Epithelial cell of esophagus (primary cell): ENCODE measurements around the gene INA.

Experiments used
- DNase-seq: peaks from one replicate; pipeline ENCODE4 v3.0.0; 2010; ENCODE audit warnings: low read depth
- H3K4me3 ChIP-seq: 2 replicates; pipeline ENCODE4 v1.5.1; 2011; ENCODE audit warnings: mild to moderate bottlenecking, low read length, control low read depth
- CTCF ChIP-seq: IDR thresholded peaks from 2 replicates; pipeline ENCODE4 v1.5.1; 2011; ENCODE audit warnings: low read depth, mild to moderate bottlenecking, low read length, control low read depth, inconsistent platforms; ENCODE audit not compliant: insufficient read depth; ENCODE audit errors: missing control alignments

The INA gene

GRCh38 chr10:103310197-103310596 is 33.3 kb downstream of the INA start:
- TF ChIP-seq CTCF: no peak
- no peak for DNase-seq
- no peak overlapping the region for H3K4me3 ChIP-seq

GRCh38 chr10:103316087-103316486 is 39.1 kb downstream of the INA start:
- no peak for DNase-seq
- TF ChIP-seq CTCF: no peak

GRCh38 chr10:103327906-103328305 is 51.0 kb downstream of the INA start:
- no peak overlapping the region for H3K4me3 ChIP-seq
- no peak for DNase-seq
- no peak for TF ChIP-seq CTCF

More at GRCh38 chr10:103316087-103316486, 39.1 kb downstream of the INA start:
- no peak overlapping the region for H3K4me3 ChIP-seq

- H3K4me3 ChIP-seq: no peak overlapping the region
- TF ChIP-seq CTCF: peak; percentile 40
- peak; percentile 36 for DNase-seq
Observed at GRCh38 chr10:103333934-103334520, 57.1 kb downstream of the INA start.

GRCh38 chr10:103334567-103334966 is 57.6 kb downstream of the INA start:
- DNase-seq: no peak
- no peak overlapping the region for H3K4me3 ChIP-seq
- no peak for TF ChIP-seq CTCF

- no peak for TF ChIP-seq CTCF
- no peak for DNase-seq
- no peak overlapping the region for H3K4me3 ChIP-seq
Observed at GRCh38 chr10:103336370-103336769, 59.4 kb downstream of the INA start.
